ENCODE measurements around the gene S100A7. TPM values are rescaled to one million over a fixed set of nuclear protein-coding genes. Genes with fewer than 3 reads are reported as not detected.

The S100A7 gene
- polyA plus RNA-seq, 4 donors = not detected

DNA sequence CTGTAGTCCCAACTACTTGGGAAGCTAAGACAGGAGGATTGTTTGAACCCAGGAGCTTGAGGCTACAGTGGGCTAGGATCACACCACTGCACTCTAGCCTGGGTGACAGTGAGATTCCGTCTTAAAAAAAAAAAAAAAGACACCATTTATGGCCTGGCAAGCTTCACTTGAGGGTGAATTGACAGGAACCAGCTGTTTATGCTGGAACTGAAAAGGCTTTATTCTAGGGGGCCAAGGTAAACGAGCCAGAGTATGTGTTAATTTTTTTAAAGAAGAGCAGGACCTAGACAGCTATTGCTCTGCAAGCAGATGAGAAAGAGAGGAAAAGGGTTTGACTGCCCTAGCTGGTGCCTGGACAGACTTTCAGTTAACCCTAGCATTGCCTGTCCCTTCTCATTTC, 38.3 kb upstream of the S100A7 start:
- WGBS, 3 donors = 3 to 15% (median 7%) methylated on average over 2 of the region's 2 CpGs
- no peaks in the 10 kb centered on the region for H3K9me3 ChIP-seq (ENCODE audit: control insufficient read depth in 2 of 2, insufficient read depth in 1 of 2, low read depth in 1 of 2, low read length in 1 of 2)
- FAIRE-seq = no peak

DNA sequence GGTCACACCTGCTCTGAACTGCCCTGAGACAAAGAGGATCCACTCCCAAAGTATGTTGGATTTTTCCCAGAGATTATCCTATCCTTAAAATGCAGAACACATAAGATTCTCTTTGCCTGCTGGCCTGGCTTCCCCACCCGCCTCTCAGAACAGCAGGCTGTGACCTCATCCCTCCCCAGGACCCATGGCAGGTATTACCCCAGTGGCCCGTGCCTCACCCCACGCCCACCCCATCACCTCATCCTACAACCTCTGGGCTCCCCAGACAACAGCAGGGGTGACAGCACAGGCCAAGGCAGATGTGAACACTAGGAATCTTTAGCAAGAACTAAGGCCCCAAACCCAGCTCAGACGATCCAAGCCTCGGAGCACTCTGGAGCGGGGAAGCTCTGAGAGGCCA, 35.1 kb upstream of the S100A7 start:
- no peak for FAIRE-seq
- no peak overlapping the region for H3K4me3 ChIP-seq (ENCODE audit: low read depth in 1 of 3, low read length in 3 of 3)
- no peak overlapping the region for H3K27ac ChIP-seq (ENCODE audit: low read depth in 1 of 3, low read length in 2 of 3)
- WGBS, 3 donors = 61 to 66% (median 62%) methylated on average over 6 of the region's 6 CpGs
- H3K9me3 ChIP-seq (ENCODE audit: control insufficient read depth in 2 of 2, insufficient read depth in 1 of 2, low read depth in 1 of 2, low read length in 1 of 2) = no peaks in the 10 kb centered on the region
- H3K27me3 ChIP-seq (ENCODE audit: control insufficient read depth in 3 of 3, insufficient read depth in 3 of 3, low read length in 3 of 3) = no peaks in the 10 kb centered on the region
- H3K36me3 ChIP-seq (ENCODE audit: control insufficient read depth in 3 of 3, insufficient read depth in 2 of 3, low read depth in 1 of 3, low read length in 3 of 3) = no peaks in the 10 kb centered on the region
- no peak for DNase-seq
- peaks cover 0 to 2% (median 0%) of the 10 kb centered on the region in 3 donors for H3K4me1 ChIP-seq (ENCODE audit: control insufficient read depth in 3 of 3, insufficient read depth in 2 of 3, low read depth in 1 of 3, low read length in 2 of 3)

More for the DNA sequence above, 38.3 kb upstream of the S100A7 start:
- DNase-seq = no peak
- Histone ChIP-seq H3K27ac (ENCODE audit: low read depth in 1 of 3, low read length in 2 of 3) (no peak overlapping the region), H3K36me3 (ENCODE audit: control insufficient read depth in 3 of 3, insufficient read depth in 2 of 3, low read depth in 1 of 3, low read length in 3 of 3) (no peaks in the 10 kb centered on the region), H3K27me3 (ENCODE audit: control insufficient read depth in 3 of 3, insufficient read depth in 3 of 3, low read length in 3 of 3) (no peaks in the 10 kb centered on the region), H3K4me3 (ENCODE audit: low read depth in 1 of 3, low read length in 3 of 3) (no peak overlapping the region), H3K4me1 (ENCODE audit: control insufficient read depth in 3 of 3, insufficient read depth in 2 of 3, low read depth in 1 of 3, low read length in 2 of 3) (peaks cover 0 to 2% (median 0%) of the 10 kb centered on the region in 3 donors)

DNA sequence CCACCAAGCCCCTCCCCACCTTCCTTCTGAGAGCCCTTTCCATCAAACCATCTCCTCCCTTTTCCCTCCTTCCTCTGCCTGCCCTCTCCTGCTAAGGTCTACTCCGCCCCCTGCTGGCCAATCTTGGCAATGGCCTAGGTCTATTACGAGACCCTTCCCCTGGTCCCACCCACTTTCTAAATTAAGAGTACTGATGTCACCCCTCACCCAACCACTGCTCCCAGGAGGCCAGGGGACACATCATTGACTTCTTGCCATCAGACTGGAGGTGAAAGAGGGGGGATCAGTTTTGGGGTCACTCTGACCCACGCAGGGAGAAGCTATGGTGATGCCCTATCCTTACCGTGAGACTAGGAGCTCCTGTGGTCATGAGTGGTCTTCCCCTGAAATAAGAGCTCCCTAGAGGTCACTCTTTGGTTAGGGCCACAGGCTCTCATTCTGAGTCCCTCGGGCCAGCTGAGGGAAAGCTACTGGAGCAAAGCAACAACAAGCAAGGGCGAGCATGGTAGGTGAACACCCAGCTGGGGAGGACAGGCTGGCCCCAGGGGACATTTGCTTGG, 34.6 kb upstream of the S100A7 start:
- WGBS, 3 donors = 38 to 45% (median 38%) methylated on average over 6 of the region's 6 CpGs
- no peaks in the 10 kb centered on the region for H3K36me3 ChIP-seq (ENCODE audit: control insufficient read depth in 3 of 3, insufficient read depth in 2 of 3, low read depth in 1 of 3, low read length in 3 of 3)
- FAIRE-seq = no peak
- peaks cover 0 to 2% (median 0%) of the 10 kb centered on the region in 3 donors for H3K4me1 ChIP-seq (ENCODE audit: control insufficient read depth in 3 of 3, insufficient read depth in 2 of 3, low read depth in 1 of 3, low read length in 2 of 3)
- H3K27me3 ChIP-seq (ENCODE audit: control insufficient read depth in 3 of 3, insufficient read depth in 3 of 3, low read length in 3 of 3) = no peaks in the 10 kb centered on the region
- peak; percentile 43 to 68 for DNase-seq
- no peaks in the 10 kb centered on the region for H3K9me3 ChIP-seq (ENCODE audit: control insufficient read depth in 2 of 2, insufficient read depth in 1 of 2, low read depth in 1 of 2, low read length in 1 of 2)
- H3K27ac ChIP-seq (ENCODE audit: low read depth in 1 of 3, low read length in 2 of 3) = no peak overlapping the region
- H3K4me3 ChIP-seq (ENCODE audit: low read depth in 1 of 3, low read length in 3 of 3) = no peak overlapping the region

GRCh38 chr1:153493343-153493960, 33.0 kb upstream of the S100A7 start:
- Histone ChIP-seq H3K4me1 (ENCODE audit: control insufficient read depth in 3 of 3, insufficient read depth in 2 of 3, low read depth in 1 of 3, low read length in 2 of 3) (peaks cover 0 to 2% (median 0%) of the 10 kb centered on the region in 3 donors), H3K36me3 (ENCODE audit: control insufficient read depth in 3 of 3, insufficient read depth in 2 of 3, low read depth in 1 of 3, low read length in 3 of 3) (no peaks in the 10 kb centered on the region), H3K27me3 (ENCODE audit: control insufficient read depth in 3 of 3, insufficient read depth in 3 of 3, low read length in 3 of 3) (no peaks in the 10 kb centered on the region), H3K4me3 (ENCODE audit: low read depth in 1 of 3, low read length in 3 of 3) (no peak overlapping the region), H3K27ac (ENCODE audit: low read depth in 1 of 3, low read length in 2 of 3) (peak overlapping the region in 1 of 3 donors; percentile 5), H3K9me3 (ENCODE audit: control insufficient read depth in 2 of 2, insufficient read depth in 1 of 2, low read depth in 1 of 2, low read length in 1 of 2) (no peaks in the 10 kb centered on the region)
- DNase-seq (no peak), FAIRE-seq (no peak)
- 67 to 84% (median 78%) methylated on average over 6 of the region's 6 CpGs for WGBS, 3 donors

DNA sequence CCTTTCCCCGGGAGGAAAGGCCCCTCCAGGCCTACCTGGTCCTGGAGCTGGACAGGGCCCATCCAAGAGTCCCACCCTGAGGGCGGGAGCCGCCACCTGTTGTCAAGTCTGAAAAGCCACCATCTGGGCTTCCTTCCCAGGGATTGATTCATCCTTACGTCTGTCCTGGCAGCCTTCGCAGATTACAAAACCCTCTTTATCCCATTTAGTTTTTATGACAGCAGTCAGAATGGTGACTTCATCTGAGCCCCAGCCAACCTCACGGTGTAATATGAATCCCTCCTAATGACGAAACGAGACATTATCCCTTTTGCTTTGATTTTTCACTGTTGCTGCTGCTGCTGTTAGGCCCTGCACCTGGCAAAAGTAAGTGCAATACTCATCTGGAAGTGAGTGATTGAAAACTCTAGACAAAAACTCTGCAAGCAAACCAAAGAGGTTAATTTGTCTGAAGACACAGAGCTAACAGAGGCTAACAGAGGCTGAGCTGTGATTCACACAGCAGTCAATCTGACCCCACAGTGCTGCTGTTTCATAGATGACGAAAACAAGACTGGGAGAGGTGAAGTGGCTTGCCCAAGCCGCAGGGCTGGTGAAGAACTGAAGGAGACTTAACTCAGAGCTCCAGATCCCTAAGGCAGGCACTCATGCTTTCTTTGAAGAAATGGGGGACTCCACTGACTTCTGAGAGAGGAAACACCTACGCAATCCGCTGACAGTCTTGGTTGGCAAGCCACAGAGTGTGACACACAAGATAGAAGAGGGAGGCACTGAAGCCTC, 30.0 kb upstream of the S100A7 start:
- WGBS, 3 donors = 20 to 35% (median 26%) methylated on average over 12 of the region's 12 CpGs
- no peaks in the 10 kb centered on the region for H3K36me3 ChIP-seq (ENCODE audit: control insufficient read depth in 3 of 3, insufficient read depth in 2 of 3, low read depth in 1 of 3, low read length in 3 of 3)
- peaks cover 0 to 2% (median 0%) of the 10 kb centered on the region in 3 donors for H3K4me1 ChIP-seq (ENCODE audit: control insufficient read depth in 3 of 3, insufficient read depth in 2 of 3, low read depth in 1 of 3, low read length in 2 of 3)
- peak in 1 of 2 donors; percentile 17 for DNase-seq
- no peak for FAIRE-seq
- no peaks in the 10 kb centered on the region for H3K9me3 ChIP-seq (ENCODE audit: control insufficient read depth in 2 of 2, insufficient read depth in 1 of 2, low read depth in 1 of 2, low read length in 1 of 2)
- H3K27ac ChIP-seq (ENCODE audit: low read depth in 1 of 3, low read length in 2 of 3) = peak overlapping the region in 2 of 3 donors; percentile 23 to 78
- H3K27me3 ChIP-seq (ENCODE audit: control insufficient read depth in 3 of 3, insufficient read depth in 3 of 3, low read length in 3 of 3) = no peaks in the 10 kb centered on the region
- no peak overlapping the region for H3K4me3 ChIP-seq (ENCODE audit: low read depth in 1 of 3, low read length in 3 of 3)

- Histone ChIP-seq H3K4me3 (ENCODE audit: low read depth in 1 of 3, low read length in 3 of 3) (no peak overlapping the region), H3K36me3 (ENCODE audit: control insufficient read depth in 3 of 3, insufficient read depth in 2 of 3, low read depth in 1 of 3, low read length in 3 of 3) (no peaks in the 10 kb centered on the region), H3K27ac (ENCODE audit: low read depth in 1 of 3, low read length in 2 of 3) (no peak overlapping the region), H3K9me3 (ENCODE audit: control insufficient read depth in 2 of 2, insufficient read depth in 1 of 2, low read depth in 1 of 2, low read length in 1 of 2) (no peaks in the 10 kb centered on the region), H3K27me3 (ENCODE audit: control insufficient read depth in 3 of 3, insufficient read depth in 3 of 3, low read length in 3 of 3) (no peaks in the 10 kb centered on the region), H3K4me1 (ENCODE audit: control insufficient read depth in 3 of 3, insufficient read depth in 2 of 3, low read depth in 1 of 3, low read length in 2 of 3) (no peaks in the 10 kb centered on the region)
- WGBS, 3 donors = 26 to 42% (median 28%) methylated on average over 4 of the region's 4 CpGs
- FAIRE-seq (no peak), DNase-seq (no peak)
Measured at GRCh38 chr1:153488731-153489130, 28.3 kb upstream of the S100A7 start.

- 84 to 97% (median 95%) methylated on average over 2 of the region's 2 CpGs for WGBS, 3 donors
- H3K9me3 ChIP-seq (ENCODE audit: control insufficient read depth in 2 of 2, insufficient read depth in 1 of 2, low read depth in 1 of 2, low read length in 1 of 2) = no peaks in the 10 kb centered on the region
- no peak overlapping the region for H3K4me3 ChIP-seq (ENCODE audit: low read depth in 1 of 3, low read length in 3 of 3)
- FAIRE-seq (no peak), DNase-seq (no peak)
- H3K27ac ChIP-seq (ENCODE audit: low read depth in 1 of 3, low read length in 2 of 3) = no peak overlapping the region
- H3K36me3 ChIP-seq (ENCODE audit: control insufficient read depth in 3 of 3, insufficient read depth in 2 of 3, low read depth in 1 of 3, low read length in 3 of 3) = no peaks in the 10 kb centered on the region
- H3K4me1 ChIP-seq (ENCODE audit: control insufficient read depth in 3 of 3, insufficient read depth in 2 of 3, low read depth in 1 of 3, low read length in 2 of 3) = no peaks in the 10 kb centered on the region
- no peaks in the 10 kb centered on the region for H3K27me3 ChIP-seq (ENCODE audit: control insufficient read depth in 3 of 3, insufficient read depth in 3 of 3, low read length in 3 of 3)
Measured at GRCh38 chr1:153487707-153488106, 27.3 kb upstream of the S100A7 start.

DNA sequence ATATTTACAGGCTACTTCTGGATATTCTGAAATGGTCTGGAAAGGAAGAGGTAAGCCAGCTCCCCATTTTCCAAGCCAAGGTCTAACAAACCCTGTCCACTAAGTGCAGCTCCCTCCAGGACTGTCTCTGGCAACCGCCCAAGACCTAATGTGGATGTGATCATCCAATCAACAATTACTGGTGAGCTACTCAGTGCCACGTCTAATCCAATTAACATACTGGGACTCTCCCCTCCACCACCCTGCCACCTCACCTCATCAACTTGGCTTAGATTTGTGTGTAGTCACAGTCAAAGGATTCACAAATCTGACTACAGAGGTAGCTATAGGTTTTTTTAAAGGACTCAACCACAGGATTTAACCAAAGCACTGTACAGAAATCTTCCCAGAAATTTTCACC, 25.4 kb upstream of the S100A7 start:
- no peaks in the 10 kb centered on the region for H3K36me3 ChIP-seq (ENCODE audit: control insufficient read depth in 3 of 3, insufficient read depth in 2 of 3, low read depth in 1 of 3, low read length in 3 of 3)
- H3K27ac ChIP-seq (ENCODE audit: low read depth in 1 of 3, low read length in 2 of 3) = no peak overlapping the region
- H3K27me3 ChIP-seq (ENCODE audit: control insufficient read depth in 3 of 3, insufficient read depth in 3 of 3, low read length in 3 of 3) = no peaks in the 10 kb centered on the region
- FAIRE-seq = no peak
- H3K4me1 ChIP-seq (ENCODE audit: control insufficient read depth in 3 of 3, insufficient read depth in 2 of 3, low read depth in 1 of 3, low read length in 2 of 3) = no peaks in the 10 kb centered on the region
- 42 to 49% (median 47%) methylated on average over 2 of the region's 2 CpGs for WGBS, 3 donors
- DNase-seq = no peak
- no peak overlapping the region for H3K4me3 ChIP-seq (ENCODE audit: low read depth in 1 of 3, low read length in 3 of 3)
- no peaks in the 10 kb centered on the region for H3K9me3 ChIP-seq (ENCODE audit: control insufficient read depth in 2 of 2, insufficient read depth in 1 of 2, low read depth in 1 of 2, low read length in 1 of 2)
